HCT116 (cell line): ENCODE results near the gene ORAI2. TPM values are rescaled to one million over a fixed set of nuclear protein-coding genes. Genes with fewer than 3 reads are reported as not detected.

Source experiments
- ATAC-seq: fragments of 200-7000 bp; cut with Tn5 transposase; 2 replicates; pipeline ENCODE4 v1.9.1; 2020; ENCODE audit warnings: mild to moderate bottlenecking, moderate library complexity
- BruUV-seq: library from RNA; stranded (reverse); fragments of 400-500 nt; replicated peaks from 2 replicates; lab custom pipeline; 2021; lab: Mats Ljungman, UMichigan
- CTCF ChIA-PET: fragments of 300-600 bp; sonication (Branson Sonifier 250); formaldehyde crosslinking; loops from one replicate; lab custom pipeline; 2021; ENCODE audit warnings: antibody characterized with exemption; lab: Charles Lee
- POLR2A ChIA-PET: fragments of 300-600, 350-600 bp; sonication (Branson Sonifier 250); formaldehyde crosslinking; loops from one replicate; lab custom pipeline; 2021; ENCODE audit warnings: antibody characterized with exemption; lab: Charles Lee
- RAD21 ChIA-PET, 2 experiments: fragments of 300-600 bp; sonication (Branson Sonifier 250); formaldehyde crosslinking; loops; one replicate each; lab custom pipeline; 2023; ENCODE audit warnings: low total read pairs in 2 of 2; ENCODE audit not compliant: uncharacterized antibody in 2 of 2, unreplicated experiment in 2 of 2, low non-redundant PET in 1 of 2; lab: Charles Lee
- DNase-seq: peaks from one replicate; pipeline ENCODE4 v3.0.0-alpha.2; 2010; ENCODE audit warnings: low read depth, low spot score
- H2AFZ ChIP-seq: fragments of 200-600 bp; shearing (Covaris generic), sonication (generic); 2 replicates; pipeline ENCODE4 v1.6.1; 2017; ENCODE audit warnings: low read depth, mixed run types, mixed read lengths, antibody characterized with exemption, low read length; ENCODE audit not compliant: poor library complexity, severe bottlenecking
- H3K27ac ChIP-seq: 2 replicates; pipeline ENCODE4 v1.5.1; 2012; ENCODE audit warnings: low read depth, low read length
- H3K27me3 ChIP-seq: fragments of 200-600 bp; sonication (generic); 2 replicates; pipeline ENCODE4 v1.6.1; 2016; ENCODE audit warnings: mixed run types, low read length, mixed read lengths; ENCODE audit not compliant: insufficient read depth
- H3K36me3 ChIP-seq, 2 experiments: fragments of 200-500 bp in 1 of 2; fragments of 200-600 bp in 1 of 2; sonication (Bioruptor generic) in 1 of 2; sonication (generic) in 1 of 2; 2 replicates each; pipeline versions ENCODE4 v1.5.1 to v1.6.1; 2014 to 2016; ENCODE audit warnings: low read length in 2 of 2, inconsistent platforms in 1 of 2, mixed read lengths in 1 of 2, mixed run types in 1 of 2; ENCODE audit not compliant: insufficient read depth in 2 of 2, control insufficient read depth in 1 of 2
- H3K4me1 ChIP-seq, 2 experiments: fragments of 200-600 bp in 1 of 2; sonication (generic) in 1 of 2; 2 replicates each; pipeline versions ENCODE4 v1.5.1 to v1.6.1; 2012 to 2017; ENCODE audit warnings: low read length in 2 of 2, inconsistent platforms in 1 of 2, mild to moderate bottlenecking in 1 of 2, mixed read lengths in 1 of 2, mixed run types in 1 of 2, moderate library complexity in 1 of 2; ENCODE audit not compliant: insufficient read depth in 2 of 2, control insufficient read depth in 1 of 2
- H3K4me2 ChIP-seq: fragments of 200-600 bp; sonication (generic); 2 replicates; pipeline ENCODE4 v1.6.1; 2017; ENCODE audit warnings: mixed run types, low read length, mixed read lengths
- H3K4me3 ChIP-seq, 2 experiments: fragments of 200-600 bp in 1 of 2; sonication (generic) in 1 of 2; replicated peaks in 1 of 2; 2 replicates each; pipeline ENCODE4 v1.5.1; 2011 to 2016; ENCODE audit warnings: low read length in 2 of 2, control low read depth in 1 of 2, low read depth in 1 of 2, mild to moderate bottlenecking in 1 of 2, mixed read lengths in 1 of 2, mixed run types in 1 of 2
- H3K79me2 ChIP-seq: fragments of 200-600 bp; sonication (generic); 2 replicates; pipeline ENCODE4 v1.6.1; 2017; ENCODE audit warnings: mild to moderate bottlenecking, mixed run types, low read length, moderate library complexity, mixed read lengths; ENCODE audit not compliant: insufficient read depth
- H3K9ac ChIP-seq: fragments of 200-600 bp; sonication (generic); 2 replicates; pipeline ENCODE4 v1.6.1; 2016; ENCODE audit warnings: low read length, mixed read lengths
- H3K9me2 ChIP-seq: fragments of 200-600 bp; sonication (generic), shearing (Covaris generic); 2 replicates; pipeline ENCODE4 v1.6.1; 2017; ENCODE audit warnings: mixed run types, mild to moderate bottlenecking, moderate library complexity; ENCODE audit not compliant: insufficient read depth
- H3K9me3 ChIP-seq, 2 experiments: fragments of 200-500 bp in 1 of 2; fragments of 200-600 bp in 1 of 2; sonication (Bioruptor generic) in 1 of 2; sonication (generic) in 1 of 2; 2 replicates each; pipeline ENCODE4 v1.6.1; 2014 to 2017; ENCODE audit warnings: low read length in 2 of 2, mixed read lengths in 2 of 2, inconsistent platforms in 1 of 2, low read depth in 1 of 2, mild to moderate bottlenecking in 1 of 2, mixed run types in 1 of 2, moderate library complexity in 1 of 2; ENCODE audit not compliant: control insufficient read depth in 1 of 2, insufficient read depth in 1 of 2
- H4K20me1 ChIP-seq: fragments of 200-600 bp; sonication (generic), shearing (Covaris generic); 2 replicates; pipeline ENCODE4 v1.6.1; 2017; ENCODE audit warnings: mixed run types, mild to moderate bottlenecking, moderate library complexity; ENCODE audit not compliant: insufficient read depth
- CTCF ChIP-seq, 3 experiments: fragments of 200-600 bp in 1 of 3; sonication (generic) in 1 of 3; IDR thresholded peaks in 2 of 3; conservative IDR thresholded peaks in 1 of 3; 2 replicates each; pipeline ENCODE4 v1.5.1; 2012 to 2017; ENCODE audit warnings: low read depth in 2 of 3, low read length in 2 of 3, antibody characterized with exemption in 1 of 3, borderline replicate concordance in 1 of 3, control low read depth in 1 of 3, mild to moderate bottlenecking in 1 of 3, mixed read lengths in 1 of 3, mixed run types in 1 of 3, moderate library complexity in 1 of 3; ENCODE audit not compliant: insufficient read depth in 1 of 3
- RAD21 ChIP-seq: IDR thresholded peaks from 2 replicates; pipeline ENCODE4 v1.6.1; 2012; ENCODE audit warnings: low read depth, mild to moderate bottlenecking
- SIN3A ChIP-seq: IDR thresholded peaks from 2 replicates; pipeline ENCODE4 v1.6.1; 2012; ENCODE audit warnings: low read depth
- TCF7L2 ChIP-seq: IDR thresholded peaks from 2 replicates; pipeline ENCODE4 v1.7.0; 2011; ENCODE audit warnings: borderline replicate concordance, inconsistent platforms; ENCODE audit not compliant: insufficient read depth, insufficient read length; ENCODE audit errors: extremely low read depth
- intact Hi-C: fragments of 100-400 bp; cut with micrococcal nuclease; formaldehyde crosslinking; loops from 2 replicates; pipeline ENCODE4 v1.10.0; 2022
- total RNA-seq: library from RNA; stranded (reverse); gene quantifications from one replicate; pipeline ENCODE4 v1.2.1, GENCODE V29; 2021; ENCODE audit not compliant: unreplicated experiment

The ORAI2 gene
- total RNA-seq, 1 experiment from 2014 or later = 13.2 TPM

GRCh38 chr7:102390697-102391484 lies 42.5 kb upstream of the ORAI2 start:
- peaks cover 19 to 21% of the 10 kb centered on the region in 2 experiments for H3K4me1 ChIP-seq
- peak; percentile 60 for DNase-seq
- no peaks in the 10 kb centered on the region for H3K9me3 ChIP-seq
- peak; percentile 84 to 95 (median 92) for TF ChIP-seq CTCF (IDR thresholded peaks at IDR 0.05 in 2 of 3, conservative IDR thresholded peaks at IDR 0.05 in 1 of 3; ENCODE audit: borderline replicate concordance in 1 of 3, insufficient read depth in 1 of 3, low read depth in 2 of 3, low read length in 2 of 3)
- TF ChIP-seq SIN3A = no peak
- TF ChIP-seq RAD21 = peak; percentile 93
- TF ChIP-seq TCF7L2 = peak; percentile 14
- H3K9ac ChIP-seq = no peak overlapping the region
- H3K36me3 ChIP-seq = peaks cover 4 to 17% of the 10 kb centered on the region in 2 experiments; a peak in 3 of 4 replicates
- BruUV-seq = no TSS peak
- no peaks in the 10 kb centered on the region for H4K20me1 ChIP-seq
- no peak overlapping the region for H2AFZ ChIP-seq
- intact Hi-C loops = loop anchor here (1.0 kb wide), 2 partner anchors 112 to 849 kb away; no protein-coding TSS in a partner anchor
- H3K4me3 ChIP-seq = no peak overlapping the region
- no peak overlapping the region for H3K27ac ChIP-seq
- H3K79me2 ChIP-seq = peaks cover 4% of the 10 kb centered on the region; the same call in 1 of the 2 replicates
- ChIA-PET RAD21 (interaction anchor here in 1 of 2 experiments (0.8 kb wide), 1 partner anchor 112 kb away, joined by 4 read pairs; no protein-coding TSS in a partner anchor), CTCF (interaction anchor here (1.2 to 1.3 kb wide), 2 partner anchors 110 to 111 kb away, joined by 3 to 4 read pairs; no protein-coding TSS in a partner anchor), POLR2A (no interaction called here)
- ATAC-seq = peak; percentile 91
- H3K27me3 ChIP-seq = no peaks in the 10 kb centered on the region
- H3K9me2 ChIP-seq = no peaks in the 10 kb centered on the region
- no peak overlapping the region for H3K4me2 ChIP-seq
